Measurements from ENCODE around the gene SULT1A2.
"Not testable (repeated sequence)": the region's sequence is repeated elsewhere in the genome, so short reads cannot be mapped to it uniquely, and the experiment has no call there.

- not testable (repeated sequence) for TF ChIP-seq CTCF, EZH2phosphoT487 (IDR thresholded peaks at IDR 0.05; ENCODE audit: low read length)
Measured at GRCh38 chr16:28637765-28638164, 40.9 kb upstream of the SULT1A2 start, which contains the start of gene NPIPB8.
